ENCODE data around the gene HGF.

Gene HGF

GRCh38 chr7:81684514-81685269 is 85.2 kb downstream of the HGF start:
- Histone ChIP-seq H3K4me3 (ENCODE audit: low read depth, low read length) (peak overlapping the region; percentile 22; the same call in 1 of the 2 replicates), H3K36me3 (ENCODE audit: insufficient read depth, low read length) (no peaks in the 10 kb centered on the region), H3K27me3 (ENCODE audit: insufficient read depth, low read length) (no peaks in the 10 kb centered on the region), H2AFZ (ENCODE audit: low read length, unreplicated experiment) (no peak overlapping the region), H3K79me2 (ENCODE audit: control insufficient read depth, insufficient read depth, low read length, unreplicated experiment) (no peaks in the 10 kb centered on the region), H3K4me1 (ENCODE audit: control insufficient read depth, insufficient read depth, low read length, unreplicated experiment) (peaks cover 36% of the 10 kb centered on the region), H3K27ac (ENCODE audit: low read depth, low read length) (peak overlapping the region; percentile 92)

- Histone ChIP-seq H2AFZ (ENCODE audit: low read length, unreplicated experiment) (no peak overlapping the region), H3K27ac (ENCODE audit: low read depth, low read length) (peak overlapping the region; percentile 92), H3K4me3 (ENCODE audit: low read depth, low read length) (peak overlapping the region; percentile 24; the same call in 1 of the 2 replicates), H3K27me3 (ENCODE audit: insufficient read depth, low read length) (no peaks in the 10 kb centered on the region), H3K4me1 (ENCODE audit: control insufficient read depth, insufficient read depth, low read length, unreplicated experiment) (peaks cover 36% of the 10 kb centered on the region), H3K36me3 (ENCODE audit: insufficient read depth, low read length) (no peaks in the 10 kb centered on the region), H3K79me2 (ENCODE audit: control insufficient read depth, insufficient read depth, low read length, unreplicated experiment) (no peaks in the 10 kb centered on the region)
Observed at GRCh38 chr7:81684033-81684432, 85.8 kb downstream of the HGF start.

- Histone ChIP-seq H3K4me1 (ENCODE audit: control insufficient read depth, insufficient read depth, low read length, unreplicated experiment) (peaks cover 36% of the 10 kb centered on the region), H3K27me3 (ENCODE audit: insufficient read depth, low read length) (no peaks in the 10 kb centered on the region), H3K36me3 (ENCODE audit: insufficient read depth, low read length) (no peaks in the 10 kb centered on the region), H3K27ac (ENCODE audit: low read depth, low read length) (peak overlapping the region; percentile 92), H3K79me2 (ENCODE audit: control insufficient read depth, insufficient read depth, low read length, unreplicated experiment) (no peaks in the 10 kb centered on the region), H2AFZ (ENCODE audit: low read length, unreplicated experiment) (peak overlapping the region; percentile 65), H3K4me3 (ENCODE audit: low read depth, low read length) (peak overlapping the region; percentile 11; the same call in 1 of the 2 replicates)
Observed at GRCh38 chr7:81682873-81683272, 87.0 kb downstream of the HGF start.

GRCh38 chr7:81680120-81680519 is 89.7 kb downstream of the HGF start:
- H3K4me1 ChIP-seq (ENCODE audit: control insufficient read depth, insufficient read depth, low read length, unreplicated experiment), result peaks cover 42% of the 10 kb centered on the region
- no peak overlapping the region for H3K27ac ChIP-seq (ENCODE audit: low read depth, low read length)
- no peaks in the 10 kb centered on the region for H3K79me2 ChIP-seq (ENCODE audit: control insufficient read depth, insufficient read depth, low read length, unreplicated experiment)
- no peaks in the 10 kb centered on the region for H3K36me3 ChIP-seq (ENCODE audit: insufficient read depth, low read length)
- no peaks in the 10 kb centered on the region for H3K27me3 ChIP-seq (ENCODE audit: insufficient read depth, low read length)
- H3K4me3 ChIP-seq (ENCODE audit: low read depth, low read length), result no peak overlapping the region
- H2AFZ ChIP-seq (ENCODE audit: low read length, unreplicated experiment), result no peak overlapping the region

GRCh38 chr7:81676813-81677212 is 93.0 kb downstream of the HGF start:
- Histone ChIP-seq H3K36me3 (ENCODE audit: insufficient read depth, low read length) (no peaks in the 10 kb centered on the region), H3K27me3 (ENCODE audit: insufficient read depth, low read length) (no peaks in the 10 kb centered on the region), H3K79me2 (ENCODE audit: control insufficient read depth, insufficient read depth, low read length, unreplicated experiment) (no peaks in the 10 kb centered on the region), H3K27ac (ENCODE audit: low read depth, low read length) (peak overlapping the region; percentile 43), H3K4me3 (ENCODE audit: low read depth, low read length) (no peak overlapping the region; the same call in 1 of the 2 replicates), H2AFZ (ENCODE audit: low read length, unreplicated experiment) (peak overlapping the region; percentile 37), H3K4me1 (ENCODE audit: control insufficient read depth, insufficient read depth, low read length, unreplicated experiment) (peaks cover 19% of the 10 kb centered on the region)

- peak overlapping the region; percentile 37 for H2AFZ ChIP-seq (ENCODE audit: low read length, unreplicated experiment)
- no peaks in the 10 kb centered on the region for H3K27me3 ChIP-seq (ENCODE audit: insufficient read depth, low read length)
- no peaks in the 10 kb centered on the region for H3K79me2 ChIP-seq (ENCODE audit: control insufficient read depth, insufficient read depth, low read length, unreplicated experiment)
- peaks cover 19% of the 10 kb centered on the region for H3K4me1 ChIP-seq (ENCODE audit: control insufficient read depth, insufficient read depth, low read length, unreplicated experiment)
- peak overlapping the region; percentile 43 for H3K27ac ChIP-seq (ENCODE audit: low read depth, low read length)
- no peaks in the 10 kb centered on the region for H3K36me3 ChIP-seq (ENCODE audit: insufficient read depth, low read length)
- H3K4me3 ChIP-seq (ENCODE audit: low read depth, low read length), result no peak overlapping the region; the same call in 1 of the 2 replicates
Observed at GRCh38 chr7:81676105-81676811, 93.6 kb downstream of the HGF start.

GRCh38 chr7:81674431-81674830 is 95.4 kb downstream of the HGF start:
- H3K79me2 ChIP-seq (ENCODE audit: control insufficient read depth, insufficient read depth, low read length, unreplicated experiment), result no peaks in the 10 kb centered on the region
- H3K4me1 ChIP-seq (ENCODE audit: control insufficient read depth, insufficient read depth, low read length, unreplicated experiment), result peaks cover 19% of the 10 kb centered on the region
- no peak overlapping the region for H3K4me3 ChIP-seq (ENCODE audit: low read depth, low read length)

GRCh38 chr7:81672872-81673271 is 97.0 kb downstream of the HGF start:
- Histone ChIP-seq H3K27me3 (ENCODE audit: insufficient read depth, low read length) (no peaks in the 10 kb centered on the region), H3K36me3 (ENCODE audit: insufficient read depth, low read length) (no peaks in the 10 kb centered on the region), H3K4me3 (ENCODE audit: low read depth, low read length) (no peak overlapping the region), H2AFZ (ENCODE audit: low read length, unreplicated experiment) (no peak overlapping the region), H3K79me2 (ENCODE audit: control insufficient read depth, insufficient read depth, low read length, unreplicated experiment) (no peaks in the 10 kb centered on the region), H3K27ac (ENCODE audit: low read depth, low read length) (no peak overlapping the region), H3K4me1 (ENCODE audit: control insufficient read depth, insufficient read depth, low read length, unreplicated experiment) (peaks cover 19% of the 10 kb centered on the region)

More at GRCh38 chr7:81674431-81674830, 95.4 kb downstream of the HGF start:
- no peaks in the 10 kb centered on the region for H3K27me3 ChIP-seq (ENCODE audit: insufficient read depth, low read length)
- H3K36me3 ChIP-seq (ENCODE audit: insufficient read depth, low read length), result no peaks in the 10 kb centered on the region
- no peak overlapping the region for H3K27ac ChIP-seq (ENCODE audit: low read depth, low read length)
- no peak overlapping the region for H2AFZ ChIP-seq (ENCODE audit: low read length, unreplicated experiment)

- H3K27ac ChIP-seq (ENCODE audit: low read depth, low read length), result no peak overlapping the region
- no peaks in the 10 kb centered on the region for H3K4me1 ChIP-seq (ENCODE audit: control insufficient read depth, insufficient read depth, low read length, unreplicated experiment)
- H3K27me3 ChIP-seq (ENCODE audit: insufficient read depth, low read length), result no peaks in the 10 kb centered on the region
- no peak overlapping the region for H2AFZ ChIP-seq (ENCODE audit: low read length, unreplicated experiment)
- H3K4me3 ChIP-seq (ENCODE audit: low read depth, low read length), result no peak overlapping the region
- H3K79me2 ChIP-seq (ENCODE audit: control insufficient read depth, insufficient read depth, low read length, unreplicated experiment), result no peaks in the 10 kb centered on the region
- H3K36me3 ChIP-seq (ENCODE audit: insufficient read depth, low read length), result no peaks in the 10 kb centered on the region
Observed at GRCh38 chr7:81669476-81670105, 100.3 kb downstream of the HGF start.

- Histone ChIP-seq H3K36me3 (ENCODE audit: insufficient read depth, low read length) (no peaks in the 10 kb centered on the region), H3K27me3 (ENCODE audit: insufficient read depth, low read length) (no peaks in the 10 kb centered on the region), H3K27ac (ENCODE audit: low read depth, low read length) (no peak overlapping the region), H3K4me1 (ENCODE audit: control insufficient read depth, insufficient read depth, low read length, unreplicated experiment) (no peaks in the 10 kb centered on the region), H3K4me3 (ENCODE audit: low read depth, low read length) (no peak overlapping the region), H3K79me2 (ENCODE audit: control insufficient read depth, insufficient read depth, low read length, unreplicated experiment) (no peaks in the 10 kb centered on the region), H2AFZ (ENCODE audit: low read length, unreplicated experiment) (no peak overlapping the region)
Observed at GRCh38 chr7:81666209-81666608, 103.6 kb downstream of the HGF start.

All from ACC112 (cell line).